Endothelial cell of umbilical vein (primary cell): ENCODE results near the gene SLCO3A1.
"Not testable (repeated sequence)": the region's sequence is repeated elsewhere in the genome, so short reads cannot be mapped to it uniquely, and the experiment has no call there.

Source experiments
- EZH2 ChIP-seq: IDR thresholded peaks from 2 replicates; pipeline ENCODE4 v1.6.1; 2012; ENCODE audit warnings: borderline replicate concordance, low read depth, mild to moderate bottlenecking, moderate library complexity, low read length, inconsistent platforms; ENCODE audit not compliant: severe bottlenecking
- TF ChIP-seq, protein P1 (sequence below), 2 donors: IDR thresholded peaks; 1 replicate in 1 of 2; 2 replicates in 1 of 2; pipeline ENCODE4 v1.5.1; 2011; ENCODE audit warnings: low read length in 2 of 2, mild to moderate bottlenecking in 2 of 2, moderate library complexity in 2 of 2, control low read depth in 1 of 2, inconsistent platforms in 1 of 2, low read depth in 1 of 2; ENCODE audit not compliant: insufficient read depth in 1 of 2; ENCODE audit errors: extremely low read depth in 1 of 2

DNA sequence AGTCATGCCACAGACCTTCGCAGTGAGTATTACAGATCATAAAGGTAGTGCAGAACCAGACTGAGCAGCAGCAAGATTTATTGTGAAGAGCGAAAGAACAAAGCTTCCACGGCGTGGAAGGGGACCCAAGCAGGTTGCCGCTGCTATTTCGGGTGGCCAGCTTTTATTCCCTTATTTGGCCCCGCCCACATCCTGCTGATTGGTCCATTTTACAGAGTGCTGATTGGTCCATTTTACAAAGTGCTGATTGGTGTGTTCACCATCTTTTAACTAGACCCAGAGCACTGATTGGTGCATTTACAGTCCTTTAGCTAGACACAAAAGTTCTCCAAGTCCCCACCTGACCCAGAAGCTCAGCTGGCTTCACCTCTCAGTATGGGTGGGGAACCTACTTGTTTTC, 110.2 kb downstream of the SLCO3A1 start:
- TF ChIP-seq, protein P1, sequence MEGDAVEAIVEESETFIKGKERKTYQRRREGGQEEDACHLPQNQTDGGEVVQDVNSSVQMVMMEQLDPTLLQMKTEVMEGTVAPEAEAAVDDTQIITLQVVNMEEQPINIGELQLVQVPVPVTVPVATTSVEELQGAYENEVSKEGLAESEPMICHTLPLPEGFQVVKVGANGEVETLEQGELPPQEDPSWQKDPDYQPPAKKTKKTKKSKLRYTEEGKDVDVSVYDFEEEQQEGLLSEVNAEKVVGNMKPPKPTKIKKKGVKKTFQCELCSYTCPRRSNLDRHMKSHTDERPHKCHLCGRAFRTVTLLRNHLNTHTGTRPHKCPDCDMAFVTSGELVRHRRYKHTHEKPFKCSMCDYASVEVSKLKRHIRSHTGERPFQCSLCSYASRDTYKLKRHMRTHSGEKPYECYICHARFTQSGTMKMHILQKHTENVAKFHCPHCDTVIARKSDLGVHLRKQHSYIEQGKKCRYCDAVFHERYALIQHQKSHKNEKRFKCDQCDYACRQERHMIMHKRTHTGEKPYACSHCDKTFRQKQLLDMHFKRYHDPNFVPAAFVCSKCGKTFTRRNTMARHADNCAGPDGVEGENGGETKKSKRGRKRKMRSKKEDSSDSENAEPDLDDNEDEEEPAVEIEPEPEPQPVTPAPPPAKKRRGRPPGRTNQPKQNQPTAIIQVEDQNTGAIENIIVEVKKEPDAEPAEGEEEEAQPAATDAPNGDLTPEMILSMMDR (IDR thresholded peaks at IDR 0.05; ENCODE audit: extremely low read depth in 1 of 2, insufficient read depth in 1 of 2, low read depth in 1 of 2, low read length in 2 of 2): not testable (repeated sequence)
- TF ChIP-seq EZH2: not testable (repeated sequence)
